Activated CD8-positive, alpha-beta T cell treated with anti-CD3 and anti-CD28 coated beads for 36 hours (primary cell): ENCODE results near the gene DPH1. TPM values are rescaled to one million over a fixed set of nuclear protein-coding genes. Genes with fewer than 3 reads are reported as not detected.
A peak's percentile ranks its signal among the peaks of the same experiment; 100 is the strongest.

Source experiments
- ATAC-seq: fragments of 200-7000 bp; cut with Tn5 transposase; one replicate; pipeline ENCODE4 v1.10.0; 2021; ENCODE audit warnings: mild to moderate bottlenecking, moderate library complexity
- CTCF ChIA-PET: fragments of 350-600 bp; sonication (Branson Sonifier 250); formaldehyde crosslinking; loops from one replicate; lab custom pipeline; 2021; ENCODE audit warnings: antibody characterized with exemption; lab: Charles Lee
- POLR2A ChIA-PET: fragments of 350-600 bp; sonication (Branson Sonifier 250); formaldehyde crosslinking; loops from one replicate; lab custom pipeline; 2021; ENCODE audit warnings: antibody characterized with exemption; lab: Charles Lee
- DNase-seq: peaks from one replicate; pipeline ENCODE4 v3.0.0-alpha.2; 2020
- H3K27ac Mint-ChIP-seq: one replicate; pipeline ENCODE4 v1.8.0; 2021; ENCODE audit warnings: mild to moderate bottlenecking, mixed read lengths
- H3K27me3 Mint-ChIP-seq: one replicate; pipeline ENCODE4 v1.8.0; 2021; ENCODE audit warnings: mixed read lengths
- H3K36me3 Mint-ChIP-seq: one replicate; pipeline ENCODE4 v1.8.0; 2021; ENCODE audit warnings: low read depth, mixed read lengths
- H3K4me1 Mint-ChIP-seq: one replicate; pipeline ENCODE4 v1.8.0; 2021; ENCODE audit warnings: low read depth, mixed read lengths
- H3K4me3 Mint-ChIP-seq: one replicate; pipeline ENCODE4 v1.8.0; 2021; ENCODE audit warnings: mild to moderate bottlenecking, moderate library complexity, mixed read lengths
- H3K9me3 Mint-ChIP-seq: one replicate; pipeline ENCODE4 v1.8.0; 2021; ENCODE audit warnings: mixed read lengths
- intact Hi-C: fragments of 100-400 bp; cut with micrococcal nuclease; formaldehyde crosslinking; loops from one replicate; pipeline ENCODE4 v1.10.0; 2022
- total RNA-seq, 2 experiments: library from RNA; stranded (reverse); gene quantifications; one replicate each; pipeline ENCODE4 v1.2.3, GENCODE V29; 2021
- TF ChIP-seq, protein P1 (sequence below): fragments of 200-600 bp; IDR thresholded peaks from one replicate; pipeline ENCODE4 v1.8.0; 2022; ENCODE audit warnings: antibody characterized with exemption, mild to moderate bottlenecking

DPH1 gene
- total RNA-seq, 2 experiments from 2014 or later = 27.8 to 32.5 TPM

DNA sequence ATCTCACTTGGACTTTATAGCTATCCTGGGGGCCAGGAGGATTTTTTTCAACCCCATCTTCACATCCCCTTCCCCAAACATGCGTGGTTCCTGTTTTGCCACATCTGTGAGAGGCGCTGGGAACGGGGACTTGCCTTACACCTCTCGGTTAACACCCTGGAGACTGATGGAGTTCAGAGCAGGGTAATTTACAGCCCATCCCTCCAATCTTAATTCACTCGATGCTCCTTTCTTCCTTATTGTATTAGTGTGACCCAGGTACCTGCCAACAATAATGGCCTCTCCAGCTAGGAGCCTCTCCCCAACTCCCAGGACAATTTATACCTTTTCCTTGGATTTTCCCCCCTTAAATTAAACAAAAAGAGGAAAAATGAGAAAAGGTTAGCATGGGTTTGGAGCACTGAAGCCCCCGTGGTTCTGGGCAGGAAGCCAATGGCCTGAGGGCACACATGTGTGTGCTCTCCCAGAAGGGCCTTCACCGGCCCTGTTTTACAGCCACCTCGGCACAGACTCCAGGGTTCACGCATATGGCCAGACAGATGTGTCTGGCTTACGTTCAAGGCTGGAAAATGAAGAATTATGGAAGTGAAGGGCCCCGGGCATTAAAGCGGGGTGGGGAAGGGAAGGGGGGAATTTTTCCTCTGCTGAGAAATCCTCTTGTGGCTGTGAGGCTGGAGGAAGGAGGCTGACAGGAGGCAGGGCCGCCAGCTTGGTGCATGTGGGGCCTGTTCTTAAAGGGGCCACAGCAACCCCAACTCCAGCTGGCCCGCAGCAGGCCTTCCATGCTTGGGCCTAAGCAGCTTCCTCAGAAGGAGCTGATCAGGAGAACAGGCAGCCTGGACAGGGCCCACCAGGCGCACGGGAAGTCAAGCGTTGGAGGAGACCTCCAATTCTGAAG, 46.4 kb downstream of the DPH1 start:
- no peak for DNase-seq
- Mint-ChIP-seq H3K36me3 (peaks cover 53% of the 10 kb centered on the region), H3K4me1 (peaks cover 19% of the 10 kb centered on the region), H3K9me3 (no peaks in the 10 kb centered on the region), H3K27ac (peak overlapping the region; percentile 50), H3K27me3 (no peaks in the 10 kb centered on the region), H3K4me3 (no peak overlapping the region)
- TF ChIP-seq, protein P1, sequence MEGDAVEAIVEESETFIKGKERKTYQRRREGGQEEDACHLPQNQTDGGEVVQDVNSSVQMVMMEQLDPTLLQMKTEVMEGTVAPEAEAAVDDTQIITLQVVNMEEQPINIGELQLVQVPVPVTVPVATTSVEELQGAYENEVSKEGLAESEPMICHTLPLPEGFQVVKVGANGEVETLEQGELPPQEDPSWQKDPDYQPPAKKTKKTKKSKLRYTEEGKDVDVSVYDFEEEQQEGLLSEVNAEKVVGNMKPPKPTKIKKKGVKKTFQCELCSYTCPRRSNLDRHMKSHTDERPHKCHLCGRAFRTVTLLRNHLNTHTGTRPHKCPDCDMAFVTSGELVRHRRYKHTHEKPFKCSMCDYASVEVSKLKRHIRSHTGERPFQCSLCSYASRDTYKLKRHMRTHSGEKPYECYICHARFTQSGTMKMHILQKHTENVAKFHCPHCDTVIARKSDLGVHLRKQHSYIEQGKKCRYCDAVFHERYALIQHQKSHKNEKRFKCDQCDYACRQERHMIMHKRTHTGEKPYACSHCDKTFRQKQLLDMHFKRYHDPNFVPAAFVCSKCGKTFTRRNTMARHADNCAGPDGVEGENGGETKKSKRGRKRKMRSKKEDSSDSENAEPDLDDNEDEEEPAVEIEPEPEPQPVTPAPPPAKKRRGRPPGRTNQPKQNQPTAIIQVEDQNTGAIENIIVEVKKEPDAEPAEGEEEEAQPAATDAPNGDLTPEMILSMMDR = no peak
- CTCF ChIA-PET = interaction anchor here (1.0 to 3.0 kb wide), 4 partner anchors 11 to 168 kb away, joined by 3 to 12 read pairs (median 4); no protein-coding TSS in a partner anchor
- no peak for ATAC-seq
- intact Hi-C loops = no loop called here
- POLR2A ChIA-PET = interaction anchor here (0.5 to 1.5 kb wide), 4 partner anchors 8 to 27 kb away, joined by 3 to 8 read pairs (median 3); no protein-coding TSS in a partner anchor

DNA sequence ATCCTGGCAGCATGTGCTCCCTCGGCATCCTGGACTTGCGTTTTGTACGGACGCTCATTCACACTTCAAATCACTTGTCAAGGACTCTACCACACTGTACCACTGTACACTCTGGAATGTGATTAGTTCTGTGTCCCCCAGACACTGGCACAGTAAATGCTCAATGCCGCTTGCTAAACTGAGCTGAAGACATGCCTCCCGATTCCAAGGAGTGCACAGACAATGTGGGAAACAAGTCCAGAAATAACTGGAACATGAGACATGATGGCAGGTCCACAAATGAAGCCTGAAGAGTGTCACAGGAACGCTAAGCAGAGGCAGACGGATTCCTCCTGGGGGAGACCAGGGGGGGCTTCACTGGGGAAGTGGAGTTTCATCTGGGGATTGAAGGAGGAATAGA, 47.1 kb downstream of the DPH1 start:
- TF ChIP-seq, protein P1 = no peak
- ChIA-PET CTCF (interaction anchor here (1.0 to 3.0 kb wide), 4 partner anchors 11 to 168 kb away, joined by 3 to 12 read pairs (median 4); no protein-coding TSS in a partner anchor), POLR2A (interaction anchor here (1.2 to 1.5 kb wide), 2 partner anchors 10 to 26 kb away, joined by 3 to 8 read pairs; no protein-coding TSS in a partner anchor)
- Mint-ChIP-seq H3K4me1 (peaks cover 21% of the 10 kb centered on the region), H3K27me3 (no peaks in the 10 kb centered on the region), H3K27ac (no peak overlapping the region), H3K36me3 (peaks cover 54% of the 10 kb centered on the region), H3K9me3 (no peaks in the 10 kb centered on the region), H3K4me3 (no peak overlapping the region)
- ATAC-seq (no peak), DNase-seq (no peak)
- intact Hi-C loops = no loop called here

DNA sequence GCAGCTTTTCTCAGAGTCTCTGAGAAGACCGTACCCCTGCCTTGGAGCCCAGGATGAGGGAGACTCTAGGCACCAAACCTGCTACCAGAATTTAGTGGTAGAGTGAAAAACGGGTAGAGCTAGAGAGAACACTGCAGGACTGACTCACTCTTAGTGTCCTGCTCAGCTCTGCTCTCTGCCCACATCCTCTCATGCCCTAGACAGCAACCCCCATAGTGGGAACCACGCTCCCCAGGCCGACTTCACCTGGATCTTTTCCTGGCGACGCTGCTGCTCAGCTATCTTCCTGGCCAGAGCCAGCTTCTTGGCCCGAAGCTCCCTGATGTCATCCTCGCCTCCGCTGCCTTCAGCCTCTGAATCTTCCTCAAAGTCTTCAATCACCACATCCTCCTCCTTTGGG, 51.6 kb downstream of the DPH1 start:
- CTCF ChIA-PET = interaction anchor here (0.7 to 1.8 kb wide), 2 partner anchors 11 to 24 kb away, joined by 3 to 4 read pairs; no protein-coding TSS in a partner anchor
- no peaks in the 10 kb centered on the region for H3K27me3 Mint-ChIP-seq
- POLR2A ChIA-PET = interaction anchor here (1.4 kb wide), 1 partner anchor 11 kb away, joined by 4 read pairs; no protein-coding TSS in a partner anchor
- H3K4me3 Mint-ChIP-seq = peak overlapping the region; percentile 0
- peak; percentile 60 for ATAC-seq
- no peak for DNase-seq
- H3K9me3 Mint-ChIP-seq = no peaks in the 10 kb centered on the region
- H3K27ac Mint-ChIP-seq = peak overlapping the region; percentile 47
- H3K4me1 Mint-ChIP-seq = peaks cover 33% of the 10 kb centered on the region
- H3K36me3 Mint-ChIP-seq = peaks cover 65% of the 10 kb centered on the region
- intact Hi-C loops = no loop called here
- TF ChIP-seq, protein P1 = no peak

DNA sequence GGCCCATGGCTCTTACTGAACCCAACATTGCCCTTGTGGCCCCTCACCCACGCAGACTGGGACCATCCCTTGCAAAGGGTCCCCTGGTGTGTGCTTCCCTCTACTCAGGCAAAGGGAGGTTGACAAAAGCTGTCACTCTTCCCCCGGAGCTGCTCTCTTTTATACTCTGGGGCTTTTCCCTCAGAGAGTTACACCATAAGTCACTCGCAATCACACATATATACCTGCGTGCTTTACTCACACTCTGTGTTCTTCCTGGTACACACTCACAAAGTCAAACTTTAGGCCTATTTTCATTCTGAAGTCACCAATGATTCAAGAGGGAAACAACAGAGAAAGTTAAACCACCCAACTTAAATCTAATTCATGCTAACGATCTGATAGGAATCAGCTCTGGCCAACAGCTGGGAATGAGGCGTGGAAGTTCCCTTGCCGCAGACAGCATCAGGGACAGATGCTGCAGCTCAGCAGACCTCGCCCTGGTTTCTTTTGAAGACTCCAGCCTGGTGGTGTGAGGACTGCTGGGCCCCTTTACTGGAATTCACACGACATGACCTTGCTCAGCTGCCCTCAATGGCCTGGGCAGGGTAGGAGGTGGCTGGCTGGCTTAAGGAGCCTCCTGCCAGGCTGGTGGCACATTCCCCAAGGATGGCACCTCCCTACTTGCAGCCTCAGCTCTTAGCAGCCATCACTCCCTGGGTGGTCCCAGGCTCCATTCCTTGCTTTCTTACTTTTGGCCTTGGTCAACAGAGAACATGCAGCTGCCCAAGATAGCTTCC, 52.2 kb downstream of the DPH1 start:
- CTCF ChIA-PET = interaction anchor here (0.7 to 1.8 kb wide), 8 partner anchors 12 to 300 kb away, joined by 3 to 4 read pairs (median 3); no protein-coding TSS in a partner anchor
- H3K36me3 Mint-ChIP-seq = peaks cover 68% of the 10 kb centered on the region

More for the DNA sequence above, 52.2 kb downstream of the DPH1 start:
- H3K27ac Mint-ChIP-seq = peak overlapping the region; percentile 47
- no peak for DNase-seq
- POLR2A ChIA-PET = interaction anchor here (0.8 to 1.4 kb wide), 2 partner anchors 11 to 17 kb away, joined by 3 to 4 read pairs; no protein-coding TSS in a partner anchor
- H3K27me3 Mint-ChIP-seq = no peaks in the 10 kb centered on the region
- peak overlapping the region; percentile 0 for H3K4me3 Mint-ChIP-seq
- no peaks in the 10 kb centered on the region for H3K9me3 Mint-ChIP-seq
- ATAC-seq = peak; percentile 32
- TF ChIP-seq, protein P1 = no peak
- H3K4me1 Mint-ChIP-seq = peaks cover 39% of the 10 kb centered on the region
- intact Hi-C loops = no loop called here
